ENCODE results near the gene IPO5.

IPO5 gene

DNA sequence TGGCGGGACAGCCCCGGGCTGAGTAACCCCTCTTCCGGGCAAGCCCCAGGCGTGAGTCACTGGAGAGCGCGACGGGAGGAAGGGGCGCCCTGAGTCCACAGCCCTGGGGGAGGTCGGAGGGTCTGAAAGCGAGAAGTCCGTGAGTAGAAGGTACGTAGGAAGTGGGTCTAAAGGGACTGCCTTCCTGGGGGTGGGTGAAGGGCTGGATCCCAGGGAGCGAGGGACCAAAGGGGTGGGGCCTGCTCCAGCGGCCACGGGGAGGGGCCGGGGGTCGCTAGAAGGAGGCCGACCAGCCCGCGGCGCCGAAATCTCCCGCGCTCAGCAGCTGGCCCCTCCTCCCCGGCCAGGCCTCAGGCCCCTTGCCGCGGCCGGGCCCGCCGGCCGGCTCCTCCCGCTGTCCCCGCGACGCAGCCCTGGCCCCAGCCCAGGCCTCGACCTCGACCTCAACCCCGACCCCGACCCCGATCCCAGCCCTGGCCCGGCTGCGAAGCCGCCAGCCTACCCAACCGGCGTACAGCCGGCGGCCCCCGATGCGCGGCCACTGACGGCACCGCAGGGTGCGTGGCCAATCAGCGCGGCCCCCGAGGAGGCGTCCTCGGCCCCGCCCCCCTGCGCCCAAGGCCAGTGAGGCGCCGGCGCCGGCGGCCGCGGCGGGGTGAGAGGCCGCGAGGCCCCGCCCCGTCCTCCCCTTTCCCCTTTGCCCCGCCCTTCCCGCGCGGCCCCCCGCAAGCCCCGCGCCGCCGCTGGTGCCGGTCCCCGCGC is 22.6 kb downstream of the IPO5 start:
- peak; percentile 98 for DNase-seq (ENCODE audit: extremely low spot score)
- TF ChIP-seq, protein P1, sequence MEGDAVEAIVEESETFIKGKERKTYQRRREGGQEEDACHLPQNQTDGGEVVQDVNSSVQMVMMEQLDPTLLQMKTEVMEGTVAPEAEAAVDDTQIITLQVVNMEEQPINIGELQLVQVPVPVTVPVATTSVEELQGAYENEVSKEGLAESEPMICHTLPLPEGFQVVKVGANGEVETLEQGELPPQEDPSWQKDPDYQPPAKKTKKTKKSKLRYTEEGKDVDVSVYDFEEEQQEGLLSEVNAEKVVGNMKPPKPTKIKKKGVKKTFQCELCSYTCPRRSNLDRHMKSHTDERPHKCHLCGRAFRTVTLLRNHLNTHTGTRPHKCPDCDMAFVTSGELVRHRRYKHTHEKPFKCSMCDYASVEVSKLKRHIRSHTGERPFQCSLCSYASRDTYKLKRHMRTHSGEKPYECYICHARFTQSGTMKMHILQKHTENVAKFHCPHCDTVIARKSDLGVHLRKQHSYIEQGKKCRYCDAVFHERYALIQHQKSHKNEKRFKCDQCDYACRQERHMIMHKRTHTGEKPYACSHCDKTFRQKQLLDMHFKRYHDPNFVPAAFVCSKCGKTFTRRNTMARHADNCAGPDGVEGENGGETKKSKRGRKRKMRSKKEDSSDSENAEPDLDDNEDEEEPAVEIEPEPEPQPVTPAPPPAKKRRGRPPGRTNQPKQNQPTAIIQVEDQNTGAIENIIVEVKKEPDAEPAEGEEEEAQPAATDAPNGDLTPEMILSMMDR (IDR thresholded peaks at IDR 0.05; ENCODE audit: control extremely low read depth, extremely low read depth, low read depth, missing control alignments): no peak
- ChIA-PET POLR2A (no interaction called here), CTCF (no interaction called here)

DNA sequence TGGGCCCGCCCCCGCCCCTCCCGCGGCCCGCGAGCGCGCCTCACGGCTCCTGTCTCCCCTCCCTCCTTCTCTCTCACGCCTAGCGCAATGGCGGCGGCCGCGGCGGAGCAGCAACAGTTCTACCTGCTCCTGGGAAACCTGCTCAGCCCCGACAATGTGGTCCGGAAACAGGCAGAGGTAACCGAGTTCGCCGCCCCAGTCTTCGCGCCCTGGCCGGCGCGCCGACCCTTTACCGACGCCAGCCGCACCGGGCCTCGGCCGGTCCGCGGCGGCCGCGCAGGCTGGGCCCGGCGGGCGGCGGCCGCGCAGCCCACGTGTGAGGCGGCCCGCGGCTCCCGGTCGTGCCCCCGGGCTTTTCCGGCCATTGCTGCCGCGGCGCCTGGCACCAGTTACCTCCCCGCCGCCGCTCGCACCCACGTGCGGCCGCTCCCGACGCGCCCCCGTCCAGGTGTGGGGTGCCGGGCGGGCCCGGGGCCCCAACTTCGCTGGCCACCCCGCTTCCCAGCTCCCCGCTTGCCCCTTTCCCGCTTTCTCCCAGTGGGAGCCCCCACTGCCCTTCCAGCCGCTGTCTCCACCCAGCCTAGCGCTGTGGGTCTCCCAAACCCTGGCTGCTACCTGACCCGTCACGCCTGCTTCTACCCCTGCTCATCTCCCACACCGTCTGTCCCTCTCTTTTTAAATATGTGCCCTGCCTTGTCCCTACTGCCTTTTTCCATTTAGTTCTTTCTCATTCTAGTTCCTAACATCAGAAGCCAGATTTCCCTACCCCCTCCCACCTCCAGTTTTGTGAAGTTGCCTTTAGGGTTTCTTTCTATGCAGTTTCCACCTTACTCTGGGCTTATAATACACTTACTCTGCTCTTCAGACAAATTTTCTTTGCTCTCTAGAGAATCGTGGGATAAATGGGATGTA is 23.4 kb downstream of the IPO5 start:
- DNase-seq (ENCODE audit: extremely low spot score): peak; percentile 54
- TF ChIP-seq, protein P1 (IDR thresholded peaks at IDR 0.05; ENCODE audit: control extremely low read depth, extremely low read depth, low read depth, missing control alignments): no peak
- ChIA-PET CTCF (no interaction called here), POLR2A (no interaction called here)

DNA sequence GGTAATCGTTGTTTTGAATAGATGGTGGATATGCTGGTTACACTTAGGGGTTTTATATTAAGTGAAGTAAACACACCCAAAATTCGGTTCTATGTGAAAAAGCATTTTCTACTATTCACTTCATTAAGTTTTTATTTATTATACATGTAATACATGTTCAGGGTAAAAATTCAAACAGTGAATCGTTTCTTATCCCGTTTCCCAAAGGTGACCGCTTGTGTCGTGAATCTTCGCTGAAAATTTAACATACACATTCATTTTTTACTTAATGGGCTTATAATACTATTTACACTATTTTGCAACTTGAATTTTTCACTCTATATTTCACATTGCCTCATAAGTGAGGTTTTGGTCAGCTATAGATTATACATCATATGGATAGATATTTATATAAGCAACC is 24.5 kb downstream of the IPO5 start:
- no peak for DNase-seq (ENCODE audit: extremely low spot score)
- POLR2A ChIA-PET: no interaction called here
- CTCF ChIA-PET: interaction anchor here (0.9 kb wide), 1 partner anchor 32 kb away, joined by 3 read pairs; no protein-coding TSS in a partner anchor
- TF ChIP-seq, protein P1 (IDR thresholded peaks at IDR 0.05; ENCODE audit: control extremely low read depth, extremely low read depth, low read depth, missing control alignments): no peak

DNA sequence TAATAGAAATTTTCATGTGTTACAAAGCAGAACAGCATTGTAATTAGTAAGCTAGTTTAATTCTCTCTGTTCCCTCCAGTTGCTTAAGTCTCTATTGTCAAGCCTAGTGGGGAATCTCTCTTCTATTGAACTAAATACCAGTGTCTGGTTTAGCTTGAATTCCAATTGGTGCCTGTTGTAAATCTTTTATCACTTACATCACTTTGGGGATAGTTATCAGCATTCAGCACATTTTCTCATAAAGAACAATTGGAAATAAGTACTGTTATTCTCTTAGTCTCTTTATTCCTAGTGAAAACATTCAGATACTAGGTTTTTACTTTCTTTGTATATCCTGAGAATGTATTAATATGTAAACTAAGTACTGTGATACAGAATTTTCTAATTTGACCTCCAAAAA is 25.2 kb downstream of the IPO5 start:
- ChIA-PET CTCF (interaction anchor here (0.9 to 1.0 kb wide), 2 partner anchors 32 to 675 kb away, joined by 3 read pairs; no protein-coding TSS in a partner anchor), POLR2A (no interaction called here)
- TF ChIP-seq, protein P1 (IDR thresholded peaks at IDR 0.05; ENCODE audit: control extremely low read depth, extremely low read depth, low read depth, missing control alignments): no peak
- DNase-seq (ENCODE audit: extremely low spot score): no peak

DNA sequence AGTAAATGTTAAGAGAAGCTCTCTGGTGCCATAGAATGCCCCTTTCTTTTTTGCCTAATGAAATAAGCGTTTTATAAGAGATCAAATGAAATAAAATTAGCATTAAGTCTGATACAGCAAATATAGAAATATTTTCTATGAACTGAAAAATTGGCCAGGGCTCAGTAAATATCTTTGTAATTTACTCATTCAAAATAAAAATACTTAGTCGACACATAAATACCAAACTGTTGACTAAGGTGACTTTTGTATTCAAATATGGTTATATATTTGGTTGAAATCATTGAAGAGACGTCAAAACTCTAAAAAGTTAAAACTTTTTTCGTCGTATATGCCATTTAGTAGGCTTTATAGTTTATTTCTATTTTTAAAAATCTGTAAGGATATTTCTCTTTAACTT is 25.6 kb downstream of the IPO5 start:
- POLR2A ChIA-PET: no interaction called here
- CTCF ChIA-PET: interaction anchor here (1.0 kb wide), 1 partner anchor 674 kb away, joined by 3 read pairs; no protein-coding TSS in a partner anchor
- no peak for DNase-seq (ENCODE audit: extremely low spot score)
- TF ChIP-seq, protein P1 (IDR thresholded peaks at IDR 0.05; ENCODE audit: control extremely low read depth, extremely low read depth, low read depth, missing control alignments): no peak

DNA sequence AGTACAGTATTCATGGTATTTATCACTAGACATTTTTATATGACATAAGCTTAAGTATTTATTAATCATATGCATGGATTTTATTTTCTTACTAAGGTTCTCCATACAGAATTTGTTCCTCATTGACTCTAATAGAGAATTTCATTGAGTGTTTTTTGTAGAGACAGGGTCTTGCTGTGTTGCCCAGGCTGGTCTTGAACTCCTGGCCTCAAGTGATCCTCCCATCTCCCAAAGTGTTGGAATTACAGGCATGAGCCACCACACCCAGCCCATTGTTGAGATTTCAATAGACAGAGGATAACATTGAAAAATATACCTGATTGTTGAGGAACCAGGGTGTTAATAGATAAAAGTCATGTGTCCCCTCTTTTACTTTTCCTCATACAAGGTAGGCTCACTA is 26.1 kb downstream of the IPO5 start:
- DNase-seq (ENCODE audit: extremely low spot score): no peak
- ChIA-PET CTCF (interaction anchor here (1.0 kb wide), 1 partner anchor 674 kb away, joined by 3 read pairs; no protein-coding TSS in a partner anchor), POLR2A (no interaction called here)
- TF ChIP-seq, protein P1 (IDR thresholded peaks at IDR 0.05; ENCODE audit: control extremely low read depth, extremely low read depth, low read depth, missing control alignments): no peak
